NCI-H2196 (cell line): ENCODE measurements around the gene PRTN3.

Source experiments
- DNase-seq: peaks from one replicate; lab custom pipeline; 2025; ENCODE audit not compliant: unreplicated experiment; lab: John Stamatoyannopoulos, UW

The PRTN3 gene

DNA sequence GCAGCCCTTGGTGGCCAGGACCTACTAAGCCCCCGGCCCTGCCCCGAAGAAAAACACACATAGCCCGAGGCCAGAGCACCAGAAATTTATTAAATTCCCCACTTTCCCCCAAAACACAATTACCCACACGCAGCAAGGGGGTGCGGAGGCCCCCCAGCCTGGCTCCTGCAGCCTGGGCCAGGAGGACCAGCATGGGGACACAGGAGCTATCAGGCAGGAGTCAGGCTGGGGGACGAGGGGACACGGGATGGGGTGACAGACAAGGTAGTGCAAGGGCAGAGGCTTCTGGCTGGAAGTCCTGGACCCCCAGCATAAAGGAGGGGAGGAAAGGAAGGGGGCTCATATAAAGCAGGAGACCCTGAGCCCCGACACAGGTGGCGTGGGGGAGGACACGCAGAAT, 55.6 kb downstream of the PRTN3 start:
- no peak for DNase-seq

- DNase-seq = no peak
Observed at GRCh38 chr19:896999-897398, 56.2 kb downstream of the PRTN3 start.

- DNase-seq = no peak
Observed at GRCh38 chr19:897442-898039, 56.7 kb downstream of the PRTN3 start.
